ENCODE data around the gene IFI44. TPM values are rescaled to one million over a fixed set of nuclear protein-coding genes. Genes with fewer than 3 reads are reported as not detected.

IFI44 gene
- total RNA-seq (10 to 100 TPM; 72.5 to 89.4 TPM), total RNA-seq (78.6 to 98.4 reads per million in 2 donors)

GRCh38 chr1:78649628-78650027 lies at the start of gene IFI44:
Gene IFI44, plus strand, starts transcription at chr1:78649831. Its CDS starts 365 bp downstream, at chr1:78650196.
- peak within 1 kb of the TSS; percentile 94 for H3K27ac Mint-ChIP-seq
- H3K4me3 Mint-ChIP-seq = peak within 1 kb of the TSS; percentile 93
- peaks cover 41% of the 10 kb centered on the region for H3K4me1 Mint-ChIP-seq
- peak; percentile 31 to 52 (median 45) for DNase-seq
- H3K9me3 ChIP-seq (ENCODE audit: control insufficient read depth, low read length, poor library complexity, severe bottlenecking) = no peaks in the 10 kb centered on the region
- peak; percentile 81 for ATAC-seq
- no peaks in the 10 kb centered on the region for H3K27me3 Mint-ChIP-seq
- H3K36me3 Mint-ChIP-seq (ENCODE audit: low read depth) = no peaks in the 10 kb centered on the region

GRCh38 chr1:78601068-78601467 lies 48.6 kb upstream of the IFI44 start:
- Mint-ChIP-seq H3K27me3 (peaks cover 8% of the 10 kb centered on the region), H3K4me1 (no peaks in the 10 kb centered on the region), H3K36me3 (ENCODE audit: low read depth) (no peaks in the 10 kb centered on the region), H3K4me3 (no peak overlapping the region), H3K27ac (no peak overlapping the region)
- no peaks in the 10 kb centered on the region for H3K9me3 ChIP-seq (ENCODE audit: control insufficient read depth, low read length, poor library complexity, severe bottlenecking)
- DNase-seq (no peak), ATAC-seq (no peak)

- Mint-ChIP-seq H3K27ac (no peak overlapping the region), H3K27me3 (peaks cover 14% of the 10 kb centered on the region), H3K4me1 (no peaks in the 10 kb centered on the region), H3K36me3 (ENCODE audit: low read depth) (no peaks in the 10 kb centered on the region), H3K4me3 (no peak overlapping the region)
- H3K9me3 ChIP-seq (ENCODE audit: control insufficient read depth, low read length, poor library complexity, severe bottlenecking) = no peaks in the 10 kb centered on the region
- ATAC-seq (no peak), DNase-seq (no peak)
These were observed 46.4 kb upstream of the IFI44 start for GRCh38 chr1:78603206-78603605.

GRCh38 chr1:78604643-78605042 lies 45.0 kb upstream of the IFI44 start:
- H3K27ac Mint-ChIP-seq = no peak overlapping the region
- no peaks in the 10 kb centered on the region for H3K4me1 Mint-ChIP-seq
- H3K4me3 Mint-ChIP-seq = no peak overlapping the region
- ATAC-seq = no peak
- peaks cover 29% of the 10 kb centered on the region for H3K27me3 Mint-ChIP-seq
- H3K9me3 ChIP-seq (ENCODE audit: control insufficient read depth, low read length, poor library complexity, severe bottlenecking) = no peaks in the 10 kb centered on the region
- DNase-seq = no peak
- H3K36me3 Mint-ChIP-seq (ENCODE audit: low read depth) = no peaks in the 10 kb centered on the region

GRCh38 chr1:78606274-78606673 lies 43.4 kb upstream of the IFI44 start:
- no peak overlapping the region for H3K27ac Mint-ChIP-seq
- ATAC-seq = no peak
- no peaks in the 10 kb centered on the region for H3K9me3 ChIP-seq (ENCODE audit: control insufficient read depth, low read length, poor library complexity, severe bottlenecking)

GRCh38 chr1:78607334-78607927 lies 42.2 kb upstream of the IFI44 start:
- ATAC-seq (no peak), DNase-seq (no peak)
- no peaks in the 10 kb centered on the region for H3K9me3 ChIP-seq (ENCODE audit: control insufficient read depth, low read length, poor library complexity, severe bottlenecking)
- Mint-ChIP-seq H3K4me1 (no peaks in the 10 kb centered on the region), H3K27ac (no peak overlapping the region), H3K36me3 (ENCODE audit: low read depth) (no peaks in the 10 kb centered on the region), H3K4me3 (no peak overlapping the region), H3K27me3 (peaks cover 42% of the 10 kb centered on the region)

More at GRCh38 chr1:78606274-78606673, 43.4 kb upstream of the IFI44 start:
- Mint-ChIP-seq H3K4me1 (no peaks in the 10 kb centered on the region), H3K36me3 (ENCODE audit: low read depth) (no peaks in the 10 kb centered on the region), H3K4me3 (no peak overlapping the region), H3K27me3 (peaks cover 45% of the 10 kb centered on the region)
- no peak for DNase-seq

- DNase-seq = no peak
- no peaks in the 10 kb centered on the region for H3K9me3 ChIP-seq (ENCODE audit: control insufficient read depth, low read length, poor library complexity, severe bottlenecking)
- no peaks in the 10 kb centered on the region for H3K36me3 Mint-ChIP-seq (ENCODE audit: low read depth)
- no peak for ATAC-seq
- peaks cover 42% of the 10 kb centered on the region for H3K27me3 Mint-ChIP-seq
- H3K4me3 Mint-ChIP-seq = no peak overlapping the region
- no peak overlapping the region for H3K27ac Mint-ChIP-seq
- H3K4me1 Mint-ChIP-seq = no peaks in the 10 kb centered on the region
These were observed 41.7 kb upstream of the IFI44 start for GRCh38 chr1:78607944-78608343.

GRCh38 chr1:78617615-78618026 lies 32.0 kb upstream of the IFI44 start:
- peak; percentile 78 for ATAC-seq

GRCh38 chr1:78619032-78619431 lies 30.6 kb upstream of the IFI44 start:
- H3K27ac Mint-ChIP-seq = peak overlapping the region; percentile 95
- ATAC-seq (no peak), DNase-seq (no peak)
- H3K4me1 Mint-ChIP-seq = peaks cover 41% of the 10 kb centered on the region
- no peaks in the 10 kb centered on the region for H3K9me3 ChIP-seq (ENCODE audit: control insufficient read depth, low read length, poor library complexity, severe bottlenecking)
- H3K4me3 Mint-ChIP-seq = peak overlapping the region; percentile 91
- H3K36me3 Mint-ChIP-seq (ENCODE audit: low read depth) = no peaks in the 10 kb centered on the region
- H3K27me3 Mint-ChIP-seq = no peaks in the 10 kb centered on the region

More at GRCh38 chr1:78617615-78618026, 32.0 kb upstream of the IFI44 start:
- H3K36me3 Mint-ChIP-seq (ENCODE audit: low read depth) = no peaks in the 10 kb centered on the region
- H3K27ac Mint-ChIP-seq = peak overlapping the region; percentile 95
- peak overlapping the region; percentile 9 for H3K4me3 Mint-ChIP-seq
- no peaks in the 10 kb centered on the region for H3K27me3 Mint-ChIP-seq
- peak in 2 of 3 donors; percentile 24 to 41 for DNase-seq
- peaks cover 33% of the 10 kb centered on the region for H3K4me1 Mint-ChIP-seq
- H3K9me3 ChIP-seq (ENCODE audit: control insufficient read depth, low read length, poor library complexity, severe bottlenecking) = no peaks in the 10 kb centered on the region

GRCh38 chr1:78619446-78619802 lies 30.2 kb upstream of the IFI44 start:
- H3K36me3 Mint-ChIP-seq (ENCODE audit: low read depth) = no peaks in the 10 kb centered on the region
- peaks cover 45% of the 10 kb centered on the region for H3K4me1 Mint-ChIP-seq
- no peaks in the 10 kb centered on the region for H3K9me3 ChIP-seq (ENCODE audit: control insufficient read depth, low read length, poor library complexity, severe bottlenecking)
- DNase-seq (no peak), ATAC-seq (peak; percentile 14)
- H3K4me3 Mint-ChIP-seq = peak overlapping the region; percentile 91
- H3K27me3 Mint-ChIP-seq = no peaks in the 10 kb centered on the region
- H3K27ac Mint-ChIP-seq = peak overlapping the region; percentile 95

GRCh38 chr1:78619803-78620579 lies 29.6 kb upstream of the IFI44 start, which contains the start of gene IFI44L:
Gene IFI44L, plus strand, starts transcription at chr1:78620448. Its CDS starts 7,468 bp downstream, at chr1:78627916.
- H3K36me3 Mint-ChIP-seq (ENCODE audit: low read depth) = no peaks in the 10 kb centered on the region
- H3K4me3 Mint-ChIP-seq = peak within 1 kb of the TSS; percentile 91
- peak within 1 kb of the TSS; percentile 95 for H3K27ac Mint-ChIP-seq
- H3K4me1 Mint-ChIP-seq = peaks cover 50% of the 10 kb centered on the region
- H3K27me3 Mint-ChIP-seq = no peaks in the 10 kb centered on the region
- DNase-seq (peak in 2 of 3 donors; percentile 24 to 33), ATAC-seq (peak; percentile 33)
- H3K9me3 ChIP-seq (ENCODE audit: control insufficient read depth, low read length, poor library complexity, severe bottlenecking) = no peaks in the 10 kb centered on the region

- H3K9me3 ChIP-seq (ENCODE audit: control insufficient read depth, low read length, poor library complexity, severe bottlenecking) = no peaks in the 10 kb centered on the region
- peak overlapping the region; percentile 91 for H3K4me3 Mint-ChIP-seq
- peaks cover 54% of the 10 kb centered on the region for H3K4me1 Mint-ChIP-seq
- H3K27ac Mint-ChIP-seq = peak overlapping the region; percentile 95
- ATAC-seq = no peak
- no peak for DNase-seq
- no peaks in the 10 kb centered on the region for H3K27me3 Mint-ChIP-seq
- H3K36me3 Mint-ChIP-seq (ENCODE audit: low read depth) = peaks cover 2% of the 10 kb centered on the region
These were observed 29.0 kb upstream of the IFI44 start for GRCh38 chr1:78620666-78621065.

- H3K36me3 Mint-ChIP-seq (ENCODE audit: low read depth) = peaks cover 2% of the 10 kb centered on the region
- peaks cover 61% of the 10 kb centered on the region for H3K4me1 Mint-ChIP-seq
- peak overlapping the region; percentile 85 for H3K4me3 Mint-ChIP-seq
- no peaks in the 10 kb centered on the region for H3K9me3 ChIP-seq (ENCODE audit: control insufficient read depth, low read length, poor library complexity, severe bottlenecking)
- ATAC-seq (no peak), DNase-seq (no peak)
- H3K27ac Mint-ChIP-seq = peak overlapping the region; percentile 95
- no peaks in the 10 kb centered on the region for H3K27me3 Mint-ChIP-seq
These were observed 27.1 kb upstream of the IFI44 start for GRCh38 chr1:78622548-78622947.

Data from T-helper 17 cell (primary cell).